MV-4-11 (cell line): ENCODE results near the gene NUP42.
"Not testable (repeated sequence)": the region's sequence is repeated elsewhere in the genome, so short reads cannot be mapped to it uniquely, and the experiment has no call there.

Experiments
- DNase-seq: peaks from one replicate; lab custom pipeline; 2025; lab: John Stamatoyannopoulos, UW

Gene NUP42

GRCh38 chr7:23181684-23182553, at the start of gene NUP42:
NUP42 (plus strand) TSS chr7:23182048; CDS start chr7:23182086, 38 bp downstream.
- peak; percentile 99 for DNase-seq

- no peak for DNase-seq
Measured at GRCh38 chr7:23133797-23134196, 48.1 kb upstream of the NUP42 start.

- DNase-seq = no peak
Measured at GRCh38 chr7:23135755-23136154, 46.1 kb upstream of the NUP42 start.

- DNase-seq = no peak
Measured at GRCh38 chr7:23136216-23136615, 45.6 kb upstream of the NUP42 start.

- no peak for DNase-seq
Measured at GRCh38 chr7:23157679-23158078, 24.2 kb upstream of the NUP42 start.

- DNase-seq = no peak
Measured at GRCh38 chr7:23158546-23158945, 23.3 kb upstream of the NUP42 start.

- no peak for DNase-seq
Measured at GRCh38 chr7:23161482-23161881, 20.4 kb upstream of the NUP42 start.

- no peak for DNase-seq
Measured at GRCh38 chr7:23164846-23165245, 17.0 kb upstream of the NUP42 start.

GRCh38 chr7:23165316-23165715, 16.5 kb upstream of the NUP42 start:
- DNase-seq = no peak

GRCh38 chr7:23167691-23168090, 14.2 kb upstream of the NUP42 start:
- DNase-seq = no peak

- no peak for DNase-seq
Measured at GRCh38 chr7:23168111-23168885, 13.6 kb upstream of the NUP42 start.

- DNase-seq = peak; percentile 91
Measured at GRCh38 chr7:23175938-23176337, 5.9 kb upstream of the NUP42 start.

GRCh38 chr7:23183279-23184012, 1.6 kb downstream of the NUP42 start:
- peak; percentile 80 for DNase-seq

GRCh38 chr7:23184291-23184690, 2.4 kb downstream of the NUP42 start:
- DNase-seq = no peak

GRCh38 chr7:23184709-23185359, 3.0 kb downstream of the NUP42 start:
- peak; percentile 39 for DNase-seq

GRCh38 chr7:23185980-23186379, 4.1 kb downstream of the NUP42 start:
- no peak for DNase-seq

GRCh38 chr7:23191022-23191421, 9.2 kb downstream of the NUP42 start:
- no peak for DNase-seq

GRCh38 chr7:23193650-23194227, 11.9 kb downstream of the NUP42 start:
- DNase-seq = not testable (repeated sequence)

GRCh38 chr7:23196306-23196705, 14.5 kb downstream of the NUP42 start:
- DNase-seq = no peak

- DNase-seq = not testable (repeated sequence)
Measured at GRCh38 chr7:23197745-23198144, 15.9 kb downstream of the NUP42 start.

- DNase-seq = no peak
Measured at GRCh38 chr7:23200331-23200730, 18.5 kb downstream of the NUP42 start.
